Measurements from ENCODE around the gene DGUOK.

DNA sequence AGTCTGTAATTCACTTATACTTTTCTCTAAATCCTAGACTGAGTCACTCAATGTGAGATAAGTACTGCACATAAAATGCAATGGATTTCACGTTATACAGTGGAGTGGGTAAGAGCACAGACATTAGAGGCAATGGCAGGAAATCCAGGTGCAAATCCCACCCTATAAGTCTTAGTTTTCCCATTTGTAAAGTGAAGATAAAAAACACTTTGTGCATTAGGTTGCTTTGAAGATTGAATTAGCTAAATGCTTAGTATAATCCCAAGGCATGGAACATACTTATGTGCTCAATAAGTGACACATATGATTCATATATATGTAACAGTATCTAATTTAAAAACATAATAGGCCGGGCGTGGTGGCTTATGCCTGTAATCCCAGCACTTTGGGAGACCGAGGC, 23.4 kb upstream of the DGUOK start:
- TF ChIP-seq POLR2AphosphoS5 (IDR thresholded peaks at IDR 0.05; ENCODE audit: low read depth, low read length) (no peak), TAF1 (IDR thresholded peaks at IDR 0.05; ENCODE audit: borderline replicate concordance, low read depth, low read length) (no peak), POLR2A (IDR thresholded peaks at IDR 0.05; ENCODE audit: low read depth, low read length) (no peak)

Measured in GM12892 (cell line).